DND-41 (cell line): ENCODE measurements around the gene PITPNC1.

ENCODE experiments used
- ATAC-seq: fragments of 200-7000 bp; cut with Tn5 transposase; 3 replicates; pipeline ENCODE4 v1.9.1; 2021; ENCODE audit warnings: low read depth; ENCODE audit not compliant: insufficient read depth
- DNase-seq: peaks from one replicate; pipeline ENCODE4 v3.0.0-alpha.2; 2020
- H2AFZ ChIP-seq: 2 replicates; pipeline ENCODE4 v1.6.0; 2012; ENCODE audit warnings: low read depth, low read length
- H3K27ac ChIP-seq: 2 replicates; pipeline ENCODE4 v1.5.1; 2012; ENCODE audit warnings: low read length, inconsistent platforms
- H3K27me3 ChIP-seq: fragments of 200-600 bp; sonication (generic); 2 replicates; pipeline ENCODE4 v1.6.0; 2012; ENCODE audit warnings: low read length, mild to moderate bottlenecking, inconsistent platforms; ENCODE audit not compliant: insufficient read depth, poor library complexity
- H3K36me3 ChIP-seq: 2 replicates; pipeline ENCODE4 v1.5.1; 2012; ENCODE audit warnings: low read length, inconsistent platforms; ENCODE audit not compliant: insufficient read depth
- H3K4me1 ChIP-seq: 2 replicates; pipeline ENCODE4 v1.5.1; 2012; ENCODE audit warnings: mild to moderate bottlenecking, low read length; ENCODE audit not compliant: insufficient read depth
- H3K4me2 ChIP-seq: 2 replicates; pipeline ENCODE4 v1.6.0; 2012; ENCODE audit warnings: mild to moderate bottlenecking, moderate library complexity, low read length, inconsistent platforms; ENCODE audit not compliant: insufficient read depth
- H3K4me3 ChIP-seq, 2 experiments: fragments of 200-600 bp in 1 of 2; shearing (Covaris generic) in 1 of 2; 2 replicates each; pipeline ENCODE4 v1.5.1; 2012 to 2016; ENCODE audit warnings: inconsistent platforms in 2 of 2, low read length in 2 of 2, mild to moderate bottlenecking in 2 of 2, low read depth in 1 of 2, moderate library complexity in 1 of 2
- H3K79me2 ChIP-seq: 2 replicates; pipeline ENCODE4 v1.6.0; 2012; ENCODE audit warnings: low read length, inconsistent platforms; ENCODE audit not compliant: insufficient read depth
- H3K9ac ChIP-seq: 2 replicates; pipeline ENCODE4 v1.6.0; 2012; ENCODE audit warnings: low read depth, mild to moderate bottlenecking, inconsistent platforms, low read length, moderate library complexity
- H3K9me3 ChIP-seq: 2 replicates; pipeline ENCODE4 v1.5.1; 2012; ENCODE audit warnings: low read length, moderate library complexity, mild to moderate bottlenecking, inconsistent platforms; ENCODE audit not compliant: insufficient read depth, severe bottlenecking
- H4K20me1 ChIP-seq: 2 replicates; pipeline ENCODE4 v1.6.0; 2012; ENCODE audit warnings: low read length; ENCODE audit not compliant: insufficient read depth
- CTCF ChIP-seq: IDR thresholded peaks from 2 replicates; pipeline ENCODE4 v1.5.1; 2012; ENCODE audit warnings: borderline replicate concordance, low read length, moderate library complexity, mild to moderate bottlenecking; ENCODE audit not compliant: poor library complexity, severe bottlenecking; ENCODE audit errors: extremely low read depth
- EZH2 ChIP-seq: IDR thresholded peaks from 3 replicates; pipeline ENCODE4 v1.6.1; 2012; ENCODE audit warnings: borderline replicate concordance, low read depth, mild to moderate bottlenecking, moderate library complexity, low read length, inconsistent platforms; ENCODE audit not compliant: severe bottlenecking

The PITPNC1 gene

GRCh38 chr17:67353929-67354574, 23.0 kb upstream of the PITPNC1 start:
- no peak overlapping the region for H3K4me3 ChIP-seq
- ATAC-seq (no peak), DNase-seq (no peak)
- H3K9me3 ChIP-seq, result no peaks in the 10 kb centered on the region
- no peak overlapping the region for H3K27ac ChIP-seq
- no peaks in the 10 kb centered on the region for H3K27me3 ChIP-seq
- H3K79me2 ChIP-seq, result peaks cover 43% of the 10 kb centered on the region
- TF ChIP-seq EZH2, result no peak
- TF ChIP-seq CTCF, result no peak
- H3K4me1 ChIP-seq, result peaks cover 2% of the 10 kb centered on the region; the same call in 1 of the 2 replicates
- H3K9ac ChIP-seq, result no peak overlapping the region
- H3K4me2 ChIP-seq, result no peak overlapping the region
- no peak overlapping the region for H2AFZ ChIP-seq
- peaks cover 88% of the 10 kb centered on the region for H3K36me3 ChIP-seq
- H4K20me1 ChIP-seq, result peaks cover 19% of the 10 kb centered on the region; the same call in 1 of the 2 replicates

- TF ChIP-seq CTCF, result no peak
- TF ChIP-seq EZH2, result no peak
These were observed 18.5 kb upstream of the PITPNC1 start for GRCh38 chr17:67358612-67359011.

GRCh38 chr17:67359960-67360791, 16.9 kb upstream of the PITPNC1 start:
- H3K27me3 ChIP-seq, result no peaks in the 10 kb centered on the region
- no peak overlapping the region for H3K4me3 ChIP-seq
- TF ChIP-seq CTCF (peak; percentile 64), EZH2 (no peak)
- H3K9ac ChIP-seq, result no peak overlapping the region
- ATAC-seq (peak; percentile 89), DNase-seq (peak; percentile 59)
- peaks cover 76% of the 10 kb centered on the region for H3K36me3 ChIP-seq
- peaks cover 65% of the 10 kb centered on the region; the same call in 1 of the 2 replicates for H4K20me1 ChIP-seq
- peaks cover 92% of the 10 kb centered on the region for H3K79me2 ChIP-seq
- H2AFZ ChIP-seq, result no peak overlapping the region
- H3K4me1 ChIP-seq, result peaks cover 25% of the 10 kb centered on the region
- H3K4me2 ChIP-seq, result peak overlapping the region; percentile 13; the same call in 1 of the 2 replicates
- H3K27ac ChIP-seq, result no peak overlapping the region
- no peaks in the 10 kb centered on the region for H3K9me3 ChIP-seq

More at GRCh38 chr17:67358612-67359011, 18.5 kb upstream of the PITPNC1 start:
- peaks cover 53% of the 10 kb centered on the region; the same call in 1 of the 2 replicates for H4K20me1 ChIP-seq
- ATAC-seq (no peak), DNase-seq (no peak)
- peaks cover 86% of the 10 kb centered on the region for H3K79me2 ChIP-seq
- H3K9me3 ChIP-seq, result no peaks in the 10 kb centered on the region
- no peak overlapping the region for H3K4me2 ChIP-seq
- H3K27ac ChIP-seq, result no peak overlapping the region
- H2AFZ ChIP-seq, result no peak overlapping the region
- no peak overlapping the region for H3K4me3 ChIP-seq
- H3K4me1 ChIP-seq, result peaks cover 10% of the 10 kb centered on the region; the same call in 1 of the 2 replicates
- peaks cover 84% of the 10 kb centered on the region for H3K36me3 ChIP-seq
- H3K27me3 ChIP-seq, result no peaks in the 10 kb centered on the region
- no peak overlapping the region for H3K9ac ChIP-seq
